T-helper 2 cell treated with Interferon-gamma antibody and Interleukin-4, amounts not matched to agents 5 μg/mL and 100 μg/mL, for 36 hours (primary cell): ENCODE results near the gene SMIM45.

Experiments used
- DNase-seq: peaks from one replicate; pipeline ENCODE4 v3.0.0; 2021; ENCODE audit warnings: low spot score
- H3K27ac Mint-ChIP-seq: one replicate; pipeline ENCODE4 v1.8.0; 2021; ENCODE audit warnings: mild to moderate bottlenecking, mixed read lengths
- H3K27me3 Mint-ChIP-seq: one replicate; pipeline ENCODE4 v1.8.0; 2021; ENCODE audit warnings: low read depth, mixed read lengths
- H3K36me3 Mint-ChIP-seq: one replicate; pipeline ENCODE4 v1.8.0; 2021; ENCODE audit warnings: low read depth, mixed read lengths
- H3K4me1 Mint-ChIP-seq: one replicate; pipeline ENCODE4 v1.8.0; 2021; ENCODE audit warnings: low read depth, mixed read lengths
- H3K4me3 Mint-ChIP-seq: one replicate; pipeline ENCODE4 v1.8.0; 2022; ENCODE audit warnings: mild to moderate bottlenecking, moderate library complexity, mixed read lengths
- H3K9me3 Mint-ChIP-seq: one replicate; pipeline ENCODE4 v1.8.0; 2021; ENCODE audit warnings: mixed read lengths

SMIM45 gene

GRCh38 chr22:41912338-41913039, 39.5 kb upstream of the SMIM45 start:
- peaks cover 54% of the 10 kb centered on the region for H3K27me3 Mint-ChIP-seq
- peak overlapping the region; percentile 26 for H3K27ac Mint-ChIP-seq
- peaks cover 20% of the 10 kb centered on the region for H3K4me1 Mint-ChIP-seq

GRCh38 chr22:41913040-41913719, 38.8 kb upstream of the SMIM45 start:
- no peak for DNase-seq
- Mint-ChIP-seq H3K36me3 (peaks cover 4% of the 10 kb centered on the region), H3K27ac (peak overlapping the region; percentile 63), H3K27me3 (peaks cover 55% of the 10 kb centered on the region), H3K4me1 (peaks cover 15% of the 10 kb centered on the region), H3K9me3 (no peaks in the 10 kb centered on the region), H3K4me3 (peak overlapping the region; percentile 61)

More at GRCh38 chr22:41912338-41913039, 39.5 kb upstream of the SMIM45 start:
- peaks cover 6% of the 10 kb centered on the region for H3K36me3 Mint-ChIP-seq
- no peak overlapping the region for H3K4me3 Mint-ChIP-seq
- H3K9me3 Mint-ChIP-seq, result no peaks in the 10 kb centered on the region
- DNase-seq, result no peak

- Mint-ChIP-seq H3K9me3 (no peaks in the 10 kb centered on the region), H3K4me3 (no peak overlapping the region), H3K27ac (no peak overlapping the region), H3K4me1 (peaks cover 9% of the 10 kb centered on the region), H3K36me3 (no peaks in the 10 kb centered on the region), H3K27me3 (peaks cover 54% of the 10 kb centered on the region)
- no peak for DNase-seq
Observed at GRCh38 chr22:41913842-41914534, 38.0 kb upstream of the SMIM45 start.

- peaks cover 50% of the 10 kb centered on the region for H3K27me3 Mint-ChIP-seq
- no peak overlapping the region for H3K27ac Mint-ChIP-seq
- DNase-seq, result no peak
- peaks cover 9% of the 10 kb centered on the region for H3K4me1 Mint-ChIP-seq
- H3K4me3 Mint-ChIP-seq, result no peak overlapping the region
- no peaks in the 10 kb centered on the region for H3K9me3 Mint-ChIP-seq
- no peaks in the 10 kb centered on the region for H3K36me3 Mint-ChIP-seq
Observed at GRCh38 chr22:41914611-41915034, 37.3 kb upstream of the SMIM45 start.

- H3K4me1 Mint-ChIP-seq, result peaks cover 10% of the 10 kb centered on the region
- no peaks in the 10 kb centered on the region for H3K36me3 Mint-ChIP-seq
- DNase-seq, result peak; percentile 36
- peaks cover 49% of the 10 kb centered on the region for H3K27me3 Mint-ChIP-seq
- H3K4me3 Mint-ChIP-seq, result peak within 1 kb of the TSS; percentile 43
- no peaks in the 10 kb centered on the region for H3K9me3 Mint-ChIP-seq
- no peak within 1 kb of the TSS for H3K27ac Mint-ChIP-seq
Observed at GRCh38 chr22:41915035-41915785, 36.7 kb upstream of the SMIM45 start, which contains the start of gene SHISA8. SHISA8 (minus strand) TSS chr22:41915074; CDS start chr22:41914667, 407 bp downstream.

GRCh38 chr22:41915786-41916493, 36.0 kb upstream of the SMIM45 start:
- Mint-ChIP-seq H3K36me3 (no peaks in the 10 kb centered on the region), H3K9me3 (no peaks in the 10 kb centered on the region), H3K27me3 (peaks cover 49% of the 10 kb centered on the region), H3K27ac (no peak overlapping the region), H3K4me3 (peak overlapping the region; percentile 43), H3K4me1 (peaks cover 12% of the 10 kb centered on the region)
- DNase-seq, result no peak

GRCh38 chr22:41916745-41917358, 35.1 kb upstream of the SMIM45 start:
- peaks cover 10% of the 10 kb centered on the region for H3K4me1 Mint-ChIP-seq
- no peak for DNase-seq
- H3K27ac Mint-ChIP-seq, result no peak overlapping the region
- peaks cover 42% of the 10 kb centered on the region for H3K27me3 Mint-ChIP-seq
- H3K36me3 Mint-ChIP-seq, result no peaks in the 10 kb centered on the region
- no peaks in the 10 kb centered on the region for H3K9me3 Mint-ChIP-seq
- no peak overlapping the region for H3K4me3 Mint-ChIP-seq

GRCh38 chr22:41917375-41917902, 34.5 kb upstream of the SMIM45 start:
- no peaks in the 10 kb centered on the region for H3K36me3 Mint-ChIP-seq
- no peaks in the 10 kb centered on the region for H3K9me3 Mint-ChIP-seq
- peaks cover 10% of the 10 kb centered on the region for H3K4me1 Mint-ChIP-seq
- peaks cover 36% of the 10 kb centered on the region for H3K27me3 Mint-ChIP-seq
- H3K4me3 Mint-ChIP-seq, result no peak overlapping the region
- H3K27ac Mint-ChIP-seq, result no peak overlapping the region
- DNase-seq, result no peak

- H3K4me1 Mint-ChIP-seq, result peaks cover 10% of the 10 kb centered on the region
- peaks cover 29% of the 10 kb centered on the region for H3K27me3 Mint-ChIP-seq
- H3K27ac Mint-ChIP-seq, result no peak overlapping the region
- no peaks in the 10 kb centered on the region for H3K9me3 Mint-ChIP-seq
- DNase-seq, result no peak
- peak overlapping the region; percentile 51 for H3K4me3 Mint-ChIP-seq
- no peaks in the 10 kb centered on the region for H3K36me3 Mint-ChIP-seq
Observed at GRCh38 chr22:41917903-41918791, 33.8 kb upstream of the SMIM45 start.

- Mint-ChIP-seq H3K4me3 (peak overlapping the region; percentile 67), H3K4me1 (peaks cover 10% of the 10 kb centered on the region), H3K27me3 (peaks cover 28% of the 10 kb centered on the region), H3K27ac (no peak overlapping the region), H3K36me3 (no peaks in the 10 kb centered on the region), H3K9me3 (no peaks in the 10 kb centered on the region)
- DNase-seq, result peak; percentile 47
Observed at GRCh38 chr22:41919357-41920224, 32.4 kb upstream of the SMIM45 start.

GRCh38 chr22:41920271-41920976, 31.5 kb upstream of the SMIM45 start:
- no peaks in the 10 kb centered on the region for H3K9me3 Mint-ChIP-seq
- H3K36me3 Mint-ChIP-seq, result no peaks in the 10 kb centered on the region
- peak overlapping the region; percentile 57 for H3K4me3 Mint-ChIP-seq
- H3K27me3 Mint-ChIP-seq, result peaks cover 31% of the 10 kb centered on the region
- no peak for DNase-seq
- peaks cover 12% of the 10 kb centered on the region for H3K4me1 Mint-ChIP-seq
- no peak overlapping the region for H3K27ac Mint-ChIP-seq
